GM21360 (cell line): Measurements from ENCODE around the gene DNAL1.
"Not testable (repeated sequence)": the region's sequence is repeated elsewhere in the genome, so short reads cannot be mapped to it uniquely, and the experiment has no call there.

ENCODE experiments used
- ATAC-seq: cut with Tn5 transposase; IDR thresholded peaks from one replicate; pipeline ENCODE4 v1.9.1; 2021; ENCODE audit warnings: mild to moderate bottlenecking, moderate library complexity; ENCODE audit not compliant: unreplicated experiment

DNAL1 gene

GRCh38 chr14:73637830-73638229 is 7.0 kb upstream of the DNAL1 start:
- ATAC-seq = no peak

GRCh38 chr14:73640796-73641365 is 3.9 kb upstream of the DNAL1 start:
- no peak for ATAC-seq

DNA sequence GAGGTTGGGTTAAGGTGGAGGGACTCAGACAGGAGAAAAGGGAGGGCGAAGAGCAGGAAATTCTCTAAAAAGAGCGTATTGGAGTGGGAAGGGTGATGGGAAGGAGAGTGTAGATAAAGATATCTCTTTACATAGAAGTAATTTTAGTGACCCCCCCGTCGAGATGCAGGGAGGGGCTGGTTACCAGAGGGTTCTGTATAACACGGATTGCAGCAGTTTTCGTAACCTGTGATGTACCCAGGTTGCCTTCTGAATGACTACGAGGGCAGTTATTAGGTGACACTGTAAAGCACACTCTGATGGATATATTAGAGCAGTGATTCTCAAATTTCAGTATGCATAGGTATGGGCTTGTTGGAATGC is 443 bp downstream of the DNAL1 start:
- no peak for ATAC-seq

DNA sequence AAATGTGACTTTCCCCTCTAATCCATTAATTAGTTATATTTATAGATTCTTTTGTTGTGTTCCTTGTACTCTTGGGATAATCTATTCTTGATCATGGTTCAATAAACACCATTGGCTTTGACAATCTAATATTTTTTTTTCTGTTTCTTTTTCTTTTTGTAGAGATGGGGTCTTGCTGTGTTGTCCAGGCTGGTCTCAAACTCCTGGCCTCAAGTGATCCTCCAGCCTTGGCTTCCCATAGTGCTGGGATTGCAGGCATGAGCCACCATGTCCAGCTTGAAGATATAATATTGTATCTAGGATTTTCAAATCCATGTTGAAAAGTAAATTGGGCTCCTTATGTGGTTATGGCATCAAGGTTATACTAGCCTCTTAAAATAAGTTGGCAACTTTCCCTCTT is 6.2 kb downstream of the DNAL1 start:
- no peak for ATAC-seq

DNA sequence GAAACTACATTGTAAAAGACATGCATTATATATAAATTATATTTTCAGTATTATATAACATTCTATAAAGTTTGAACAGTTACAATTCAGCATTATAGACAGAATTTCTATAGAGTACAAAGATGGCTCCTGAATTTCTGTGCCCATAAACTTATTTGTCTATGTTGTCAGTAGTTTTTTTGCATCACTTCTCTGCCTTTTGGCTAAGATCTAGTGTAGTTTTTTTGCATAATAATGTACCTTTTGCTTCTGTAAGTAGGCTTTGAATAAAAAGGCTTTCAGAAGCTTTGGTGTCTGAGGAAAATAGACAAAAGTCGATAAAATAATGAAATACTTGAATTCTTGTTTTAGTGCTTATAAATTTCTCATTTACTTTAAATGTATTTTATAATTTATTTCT is 11.1 kb downstream of the DNAL1 start:
- no peak for ATAC-seq

GRCh38 chr14:73659202-73659601 is 14.4 kb downstream of the DNAL1 start:
- not testable (repeated sequence) for ATAC-seq

GRCh38 chr14:73660511-73660910 is 15.7 kb downstream of the DNAL1 start:
- no peak for ATAC-seq

- no peak for ATAC-seq
These were observed 17.1 kb downstream of the DNAL1 start for GRCh38 chr14:73661872-73662271.

DNA sequence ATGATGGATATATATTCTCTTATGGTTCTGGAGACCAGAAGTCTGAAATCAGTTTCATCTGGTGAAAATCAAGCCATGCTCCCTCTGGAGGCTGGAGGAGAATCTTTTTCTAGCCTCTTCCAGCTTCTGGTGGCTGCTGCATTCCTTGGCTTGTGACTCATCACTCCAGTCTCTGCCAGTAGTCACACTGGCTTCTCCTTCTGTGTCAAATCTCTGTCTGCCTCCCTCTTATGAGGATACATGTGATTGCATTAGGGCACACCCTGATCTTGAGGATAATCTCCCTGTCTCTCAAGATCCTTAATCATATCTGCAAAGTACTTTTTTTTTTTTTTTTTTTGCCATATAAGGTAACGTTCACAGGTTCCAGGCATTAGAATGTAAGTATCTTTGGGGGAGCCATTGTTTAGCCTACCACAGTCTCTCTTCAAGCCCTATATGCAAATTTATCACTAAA is 17.7 kb downstream of the DNAL1 start:
- no peak for ATAC-seq

DNA sequence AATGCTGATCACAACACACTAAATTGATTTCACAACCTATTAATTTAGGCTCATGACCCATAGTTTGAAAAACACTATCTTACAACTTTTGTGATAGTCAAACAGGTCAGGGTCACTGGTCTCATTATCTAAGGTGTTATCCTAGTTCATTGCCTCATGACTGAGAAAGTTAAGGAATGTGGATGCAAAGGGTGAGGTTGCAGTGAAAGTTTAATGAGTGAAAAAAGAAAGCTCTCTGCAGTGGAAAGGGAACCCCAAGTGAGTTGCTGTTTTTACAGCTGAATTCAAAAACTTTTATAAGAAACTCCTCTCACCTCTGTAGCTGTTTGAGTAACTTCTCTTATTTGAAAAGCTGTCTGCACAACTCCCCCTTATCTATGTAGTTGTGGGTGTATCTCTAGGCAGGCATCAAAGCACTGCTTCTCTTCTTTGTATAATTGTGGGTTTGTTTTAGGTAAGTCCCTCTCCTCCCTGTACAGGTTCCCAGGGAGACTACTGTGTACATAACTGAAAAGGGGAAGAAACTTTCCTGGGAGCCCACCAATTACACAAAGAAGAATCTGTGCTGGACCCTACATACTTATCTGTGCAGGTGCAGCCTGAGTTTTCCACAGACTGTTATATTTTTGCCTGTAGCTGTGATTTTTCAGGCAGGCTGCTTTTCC is 18.9 kb downstream of the DNAL1 start:
- ATAC-seq = no peak

GRCh38 chr14:73665130-73665529 is 20.3 kb downstream of the DNAL1 start:
- ATAC-seq = no peak

DNA sequence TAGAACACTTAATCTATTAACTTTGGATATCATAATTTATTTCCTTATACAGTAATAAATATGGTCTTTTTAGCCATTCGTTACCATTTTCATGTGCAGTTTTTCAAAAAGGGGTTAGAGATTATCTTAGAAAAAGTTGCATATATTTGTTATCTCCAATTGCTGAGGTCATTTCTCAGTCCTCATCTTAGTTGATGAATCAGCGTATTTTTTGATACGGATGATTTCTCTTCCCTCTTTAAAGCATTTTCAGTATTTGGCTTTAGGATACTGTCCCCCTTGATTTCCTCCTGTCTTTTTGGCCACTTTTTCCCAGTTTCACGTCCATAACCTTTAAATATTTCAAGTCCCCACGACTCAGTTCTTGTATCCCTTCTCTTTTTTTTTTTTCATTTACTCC is 21.8 kb downstream of the DNAL1 start:
- no peak for ATAC-seq

- no peak for ATAC-seq
These were observed 23.1 kb downstream of the DNAL1 start for GRCh38 chr14:73667854-73668253.

DNA sequence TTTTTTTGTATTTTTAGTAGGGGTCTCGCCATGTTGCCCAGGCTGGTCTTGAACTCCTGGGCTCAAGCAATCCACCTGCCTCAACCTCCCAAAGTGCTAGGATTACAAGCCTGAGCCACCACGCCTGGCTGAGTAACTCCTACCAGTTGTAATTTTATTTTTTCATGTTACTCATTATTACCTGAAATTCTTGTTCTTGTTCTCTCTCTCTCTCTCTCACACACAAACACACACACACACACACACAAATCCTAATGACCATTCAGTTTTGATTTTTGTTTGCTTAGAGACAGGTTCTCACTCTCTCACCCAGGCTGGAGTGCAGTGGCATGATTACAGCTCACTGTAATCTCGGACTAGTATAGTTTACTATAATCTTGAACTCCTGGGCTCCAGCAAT is 30.2 kb downstream of the DNAL1 start:
- no peak for ATAC-seq

DNA sequence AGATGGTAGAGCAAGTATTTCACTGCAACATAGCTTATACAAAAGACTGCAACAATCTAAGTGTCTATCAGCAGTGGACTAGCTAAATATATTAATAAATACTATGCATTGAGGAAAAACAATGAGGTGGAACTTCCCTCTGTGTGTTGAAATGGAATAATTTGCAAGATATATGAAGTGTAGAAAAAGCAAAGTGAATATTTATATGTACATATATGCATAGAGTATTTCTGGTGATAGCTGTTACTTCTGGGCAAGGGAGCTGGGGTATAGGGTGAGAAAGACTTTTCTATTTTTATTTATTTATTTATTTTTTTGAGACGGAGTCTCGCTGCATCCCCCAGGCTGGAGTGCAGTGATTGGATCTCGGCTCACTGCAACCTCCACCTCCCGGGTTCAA is 33.9 kb downstream of the DNAL1 start:
- no peak for ATAC-seq

- ATAC-seq = no peak
These were observed 36.0 kb downstream of the DNAL1 start for GRCh38 chr14:73680821-73681220.

- ATAC-seq = no peak
These were observed 39.8 kb downstream of the DNAL1 start for GRCh38 chr14:73684627-73685026.

- ATAC-seq = no peak
These were observed 40.5 kb downstream of the DNAL1 start for GRCh38 chr14:73685328-73685727.

DNA sequence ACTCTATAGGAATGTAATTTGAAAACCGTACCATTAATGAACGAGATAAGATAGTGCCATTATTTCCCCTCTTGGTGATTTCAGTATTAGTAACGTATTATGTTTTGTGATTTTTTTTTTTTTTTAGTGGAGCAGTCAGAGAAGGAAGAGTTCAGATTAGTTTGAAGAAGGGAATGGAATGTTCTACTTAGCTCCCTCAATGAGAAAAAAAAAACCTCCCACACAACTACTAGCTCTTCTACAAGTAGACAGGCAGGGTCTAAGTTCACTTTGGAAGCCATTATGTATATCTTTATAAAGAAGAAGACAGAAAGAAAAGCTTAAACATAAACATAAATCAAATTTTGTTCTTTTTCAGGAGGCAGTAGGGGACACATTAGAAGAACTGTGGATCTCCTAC is 42.1 kb downstream of the DNAL1 start:
- no peak for ATAC-seq

DNA sequence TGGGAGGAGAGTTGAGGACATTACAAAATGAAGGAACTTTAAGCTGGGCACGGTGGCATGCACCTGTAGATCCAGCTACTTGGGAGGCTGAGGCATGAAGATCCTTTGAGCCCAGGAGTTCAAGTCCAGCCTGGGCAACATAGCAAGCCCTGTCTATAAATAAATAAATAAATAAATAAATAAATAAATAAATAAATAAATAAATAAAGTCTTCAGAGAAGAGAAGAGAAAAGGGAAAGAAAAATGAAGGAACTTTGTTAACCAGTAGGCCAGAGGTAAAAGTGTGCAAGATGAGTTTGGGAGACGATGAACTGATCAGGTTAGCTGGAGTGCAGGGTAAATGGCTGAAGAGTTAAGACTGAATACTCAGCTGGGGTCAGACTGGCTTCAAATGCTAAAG is 49.3 kb downstream of the DNAL1 start:
- ATAC-seq = no peak

DNA sequence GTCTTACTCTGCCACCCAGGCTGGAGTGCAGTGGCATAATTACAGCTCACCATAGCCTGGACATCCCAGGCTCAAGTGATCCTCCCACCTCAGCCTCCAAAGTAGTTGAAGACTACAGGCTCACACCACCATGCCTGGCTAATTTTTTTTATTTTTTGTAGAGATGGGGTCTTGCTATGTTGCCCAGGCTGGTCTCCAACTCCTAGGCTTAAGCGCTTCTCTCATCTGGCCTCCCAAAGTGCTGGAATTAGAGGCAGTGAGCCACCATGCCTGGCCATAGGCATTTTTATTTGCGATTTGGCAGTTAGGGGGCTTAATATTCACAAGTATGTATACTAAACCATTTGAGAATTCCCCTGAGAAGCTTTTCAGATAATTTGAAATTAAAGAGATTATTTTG is 50.3 kb downstream of the DNAL1 start:
- no peak for ATAC-seq

GRCh38 chr14:73695997-73696396 is 51.2 kb downstream of the DNAL1 start:
- peak; percentile 57 for ATAC-seq
